Measurements from ENCODE around the gene SCYGR1. TPM values are rescaled to one million over a fixed set of nuclear protein-coding genes. Genes with fewer than 3 reads are reported as not detected.
"Not testable (repeated sequence)": the region's sequence is repeated elsewhere in the genome, so short reads cannot be mapped to it uniquely, and the experiment has no call there.

Gene SCYGR1, protein sequence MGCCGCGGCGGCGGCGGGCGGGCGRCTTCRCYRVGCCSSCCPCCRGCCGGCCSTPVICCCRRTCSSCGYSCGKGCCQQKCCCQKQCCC
- total RNA-seq: not detected

DNA sequence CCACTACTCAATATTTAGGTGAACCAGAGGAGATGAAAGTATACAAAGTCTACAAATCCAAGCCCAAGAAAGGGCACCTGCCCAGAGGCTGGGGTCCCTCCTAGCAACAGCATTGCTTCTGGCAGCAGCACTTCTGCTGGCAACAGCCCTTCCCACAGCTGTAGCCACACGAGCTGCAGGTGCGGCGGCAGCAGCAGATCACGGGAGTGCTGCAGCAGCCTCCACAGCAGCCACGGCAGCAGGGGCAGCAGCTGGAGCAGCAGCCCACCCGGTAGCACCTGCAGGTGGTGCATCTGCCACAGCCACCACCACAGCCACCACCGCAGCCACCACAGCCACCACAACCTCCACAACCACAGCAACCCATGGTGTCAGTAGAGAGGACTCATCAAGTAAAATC is at the start of gene SCYGR1:
SCYGR1 (minus strand) TSS at position 367 of the 400 bp plus-strand sequence; CDS start at position 367, 0 bp downstream.
- H3K27ac Mint-ChIP-seq; H3K9me3 Mint-ChIP-seq; H3K27me3 Mint-ChIP-seq (ENCODE audit: low read depth); H3K4me3 Mint-ChIP-seq; DNase-seq; ATAC-seq (replicated peaks in 1 of 2); H3K36me3 Mint-ChIP-seq (ENCODE audit: insufficient read depth in 2 of 2): not testable (repeated sequence)
- peaks cover 12% of the 10 kb centered on the region for H3K4me1 Mint-ChIP-seq (ENCODE audit: low read depth)

- no peaks in the 10 kb centered on the region for H3K27me3 Mint-ChIP-seq (ENCODE audit: low read depth)
- no peak overlapping the region for H3K27ac Mint-ChIP-seq
- ATAC-seq (replicated peaks in 1 of 2) (no peak), DNase-seq (no peak)
- no peak overlapping the region for H3K4me3 Mint-ChIP-seq
- no peaks in the 10 kb centered on the region for H3K4me1 Mint-ChIP-seq (ENCODE audit: low read depth)
- peaks cover 13 to 14% of the 10 kb centered on the region in 2 donors for H3K36me3 Mint-ChIP-seq (ENCODE audit: insufficient read depth in 2 of 2)
- peaks cover 7 to 8% of the 10 kb centered on the region in 2 donors for H3K9me3 Mint-ChIP-seq
These were observed 48.9 kb upstream of the SCYGR1 start for GRCh38 chr2:227436436-227437174.

GRCh38 chr2:227433171-227433570 is 45.4 kb upstream of the SCYGR1 start:
- DNase-seq (no peak), ATAC-seq (replicated peaks in 1 of 2) (no peak)
- Mint-ChIP-seq H3K4me1 (ENCODE audit: low read depth) (peaks cover 11% of the 10 kb centered on the region), H3K27ac (no peak overlapping the region), H3K27me3 (ENCODE audit: low read depth) (no peaks in the 10 kb centered on the region), H3K36me3 (ENCODE audit: insufficient read depth in 2 of 2) (peaks cover 16 to 17% of the 10 kb centered on the region in 2 donors), H3K4me3 (no peak overlapping the region), H3K9me3 (peaks cover 9 to 10% of the 10 kb centered on the region in 2 donors)

- Mint-ChIP-seq H3K27ac (no peak overlapping the region), H3K4me1 (ENCODE audit: low read depth) (peaks cover 12% of the 10 kb centered on the region), H3K9me3 (peaks cover 9 to 10% of the 10 kb centered on the region in 2 donors), H3K4me3 (no peak overlapping the region), H3K27me3 (ENCODE audit: low read depth) (no peaks in the 10 kb centered on the region), H3K36me3 (ENCODE audit: insufficient read depth in 2 of 2) (peaks cover 16 to 17% of the 10 kb centered on the region in 2 donors)
- DNase-seq (no peak), ATAC-seq (replicated peaks in 1 of 2) (no peak)
These were observed 42.9 kb upstream of the SCYGR1 start for GRCh38 chr2:227430639-227431038.

DNA sequence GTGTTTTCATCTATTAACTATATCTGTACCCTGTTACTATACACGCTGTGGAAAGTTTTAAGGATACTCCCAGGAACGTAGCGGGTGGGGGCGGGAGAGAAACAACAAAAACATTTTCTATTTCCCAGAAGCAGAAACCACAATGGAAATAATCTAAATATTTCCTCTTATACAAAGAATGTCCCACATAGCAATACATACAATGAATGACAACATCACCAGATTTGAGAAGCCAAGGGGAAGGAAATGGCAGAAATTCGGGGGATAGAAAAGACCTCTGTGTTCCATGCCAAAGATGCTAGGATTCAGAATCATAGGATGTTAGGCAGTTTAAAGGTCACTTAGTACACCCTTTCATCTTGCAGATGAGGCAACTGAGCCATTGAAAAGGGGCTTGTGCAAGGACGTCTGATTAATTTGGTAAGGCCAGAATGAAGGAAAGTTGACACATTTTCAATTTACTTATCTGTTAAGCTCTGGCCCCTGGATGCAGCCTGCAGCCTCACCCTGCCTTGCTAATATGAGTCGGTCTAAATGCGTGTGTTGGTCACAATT is 41.1 kb upstream of the SCYGR1 start:
- H3K4me1 Mint-ChIP-seq (ENCODE audit: low read depth): peaks cover 12% of the 10 kb centered on the region
- no peak overlapping the region for H3K27ac Mint-ChIP-seq
- DNase-seq: no peak
- peaks cover 13 to 15% of the 10 kb centered on the region in 2 donors for H3K36me3 Mint-ChIP-seq (ENCODE audit: insufficient read depth in 2 of 2)
- H3K27me3 Mint-ChIP-seq (ENCODE audit: low read depth): no peaks in the 10 kb centered on the region
- peaks cover 9 to 10% of the 10 kb centered on the region in 2 donors for H3K9me3 Mint-ChIP-seq
- ATAC-seq (replicated peaks in 1 of 2): no peak
- H3K4me3 Mint-ChIP-seq: no peak overlapping the region

- ATAC-seq (replicated peaks in 1 of 2): no peak
- Mint-ChIP-seq H3K27me3 (ENCODE audit: low read depth) (no peaks in the 10 kb centered on the region), H3K4me1 (ENCODE audit: low read depth) (peaks cover 9% of the 10 kb centered on the region), H3K36me3 (ENCODE audit: insufficient read depth in 2 of 2) (no peaks in the 10 kb centered on the region), H3K4me3 (no peak overlapping the region), H3K27ac (no peak overlapping the region), H3K9me3 (no peaks in the 10 kb centered on the region)
- DNase-seq: no peak
These were observed 36.1 kb upstream of the SCYGR1 start for GRCh38 chr2:227423656-227424499.

GRCh38 chr2:227420087-227421052 is 32.6 kb upstream of the SCYGR1 start:
- Mint-ChIP-seq H3K4me3 (no peak overlapping the region), H3K27me3 (ENCODE audit: low read depth) (no peaks in the 10 kb centered on the region), H3K4me1 (ENCODE audit: low read depth) (peaks cover 8% of the 10 kb centered on the region), H3K36me3 (ENCODE audit: insufficient read depth in 2 of 2) (no peaks in the 10 kb centered on the region), H3K27ac (no peak overlapping the region), H3K9me3 (no peaks in the 10 kb centered on the region)
- ATAC-seq (replicated peaks in 1 of 2) (no peak), DNase-seq (no peak)

DNA sequence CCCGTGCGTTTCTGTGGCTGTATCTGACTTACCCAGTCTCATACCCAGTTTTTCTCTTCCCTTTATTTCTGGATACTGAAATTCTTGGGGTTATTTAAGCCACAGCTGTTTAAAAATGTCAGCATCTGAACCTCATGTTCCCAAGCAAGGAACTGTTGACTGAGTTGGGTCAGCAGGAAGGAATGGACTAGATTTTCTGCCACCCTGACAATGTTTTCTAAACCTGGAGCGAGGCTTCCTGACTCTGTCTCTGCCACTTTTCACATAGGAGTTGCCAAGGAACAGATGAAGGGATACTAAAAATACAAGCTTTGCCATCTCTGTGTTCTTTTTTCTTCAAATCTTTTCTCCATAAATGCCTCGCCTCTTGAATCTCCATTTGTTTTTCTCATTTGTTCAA is 29.0 kb upstream of the SCYGR1 start:
- DNase-seq (no peak), ATAC-seq (replicated peaks in 1 of 2) (no peak)
- Mint-ChIP-seq H3K36me3 (ENCODE audit: insufficient read depth in 2 of 2) (no peaks in the 10 kb centered on the region), H3K4me3 (no peak overlapping the region), H3K27ac (no peak overlapping the region), H3K4me1 (ENCODE audit: low read depth) (peaks cover 39% of the 10 kb centered on the region), H3K9me3 (no peaks in the 10 kb centered on the region), H3K27me3 (ENCODE audit: low read depth) (no peaks in the 10 kb centered on the region)

- Mint-ChIP-seq H3K36me3 (ENCODE audit: insufficient read depth in 2 of 2) (no peaks in the 10 kb centered on the region), H3K4me1 (ENCODE audit: low read depth) (peaks cover 48% of the 10 kb centered on the region), H3K4me3 (no peak overlapping the region), H3K9me3 (no peaks in the 10 kb centered on the region), H3K27me3 (ENCODE audit: low read depth) (no peaks in the 10 kb centered on the region), H3K27ac (no peak overlapping the region)
- ATAC-seq (replicated peaks in 1 of 2) (no peak), DNase-seq (no peak)
These were observed 28.0 kb upstream of the SCYGR1 start for GRCh38 chr2:227415538-227416424.

- Mint-ChIP-seq H3K4me3 (peak overlapping the region in 1 of 2 donors; percentile 31), H3K4me1 (ENCODE audit: low read depth) (peaks cover 54% of the 10 kb centered on the region), H3K27me3 (ENCODE audit: low read depth) (no peaks in the 10 kb centered on the region), H3K27ac (no peak overlapping the region), H3K36me3 (ENCODE audit: insufficient read depth in 2 of 2) (no peaks in the 10 kb centered on the region), H3K9me3 (no peaks in the 10 kb centered on the region)
- DNase-seq (no peak), ATAC-seq (replicated peaks in 1 of 2) (no peak)
These were observed 27.1 kb upstream of the SCYGR1 start for GRCh38 chr2:227414846-227415245.

GRCh38 chr2:227413371-227413770 is 25.6 kb upstream of the SCYGR1 start:
- ATAC-seq (replicated peaks in 1 of 2) (no peak), DNase-seq (no peak)
- peak overlapping the region in 1 of 2 donors; percentile 2 for H3K4me3 Mint-ChIP-seq
- H3K9me3 Mint-ChIP-seq: no peaks in the 10 kb centered on the region
- H3K4me1 Mint-ChIP-seq (ENCODE audit: low read depth): peaks cover 60% of the 10 kb centered on the region
- no peak overlapping the region for H3K27ac Mint-ChIP-seq
- no peaks in the 10 kb centered on the region for H3K36me3 Mint-ChIP-seq (ENCODE audit: insufficient read depth in 2 of 2)
- no peaks in the 10 kb centered on the region for H3K27me3 Mint-ChIP-seq (ENCODE audit: low read depth)
